ENCODE results near the gene WDR83. TPM values are rescaled to one million over a fixed set of nuclear protein-coding genes. Genes with fewer than 3 reads are reported as not detected.

The WDR83 gene
- total and polyA plus RNA-seq, 8 donors, result 1.4 to 33.4 (median 11.4) TPM

DNA sequence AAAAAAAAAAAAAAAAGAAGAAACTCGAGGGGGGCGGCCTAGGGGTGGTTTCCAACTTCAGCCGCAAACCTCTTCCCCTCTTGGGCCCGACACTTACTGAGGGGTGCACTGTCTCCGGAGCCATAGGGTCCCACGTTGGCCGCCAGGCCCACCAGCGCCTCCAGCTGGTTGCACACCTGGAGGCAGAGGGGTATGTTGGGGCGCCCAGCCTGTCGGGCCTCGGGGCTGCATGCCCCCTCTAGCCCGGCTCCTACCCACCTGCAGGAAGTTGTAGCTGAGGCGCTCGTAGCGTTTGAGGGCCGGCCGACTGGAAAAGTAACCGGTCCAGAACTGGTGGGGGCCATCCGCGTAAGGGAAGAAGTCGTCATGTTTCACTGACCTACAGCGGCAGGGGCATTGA lies 8.6 kb upstream of the WDR83 start:
- DNase-seq, result no peak
- H3K27ac ChIP-seq, result no peak overlapping the region
- 95 to 98% (median 96%) methylated on average over 19 to 22 of the region's 22 CpGs for WGBS, 5 donors
- H3K27me3 ChIP-seq, result no peaks in the 10 kb centered on the region
- intact Hi-C loops (cut with DNase I; ENCODE audit: low total_unique reads), result no loop called here
- TF ChIP-seq POLR2AphosphoS5 (IDR thresholded peaks at IDR 0.05) (no peak), EP300 (IDR thresholded peaks at IDR 0.05) (no peak), POLR2A (IDR thresholded peaks at IDR 0.05) (no peak)
- TF ChIP-seq, protein P1, sequence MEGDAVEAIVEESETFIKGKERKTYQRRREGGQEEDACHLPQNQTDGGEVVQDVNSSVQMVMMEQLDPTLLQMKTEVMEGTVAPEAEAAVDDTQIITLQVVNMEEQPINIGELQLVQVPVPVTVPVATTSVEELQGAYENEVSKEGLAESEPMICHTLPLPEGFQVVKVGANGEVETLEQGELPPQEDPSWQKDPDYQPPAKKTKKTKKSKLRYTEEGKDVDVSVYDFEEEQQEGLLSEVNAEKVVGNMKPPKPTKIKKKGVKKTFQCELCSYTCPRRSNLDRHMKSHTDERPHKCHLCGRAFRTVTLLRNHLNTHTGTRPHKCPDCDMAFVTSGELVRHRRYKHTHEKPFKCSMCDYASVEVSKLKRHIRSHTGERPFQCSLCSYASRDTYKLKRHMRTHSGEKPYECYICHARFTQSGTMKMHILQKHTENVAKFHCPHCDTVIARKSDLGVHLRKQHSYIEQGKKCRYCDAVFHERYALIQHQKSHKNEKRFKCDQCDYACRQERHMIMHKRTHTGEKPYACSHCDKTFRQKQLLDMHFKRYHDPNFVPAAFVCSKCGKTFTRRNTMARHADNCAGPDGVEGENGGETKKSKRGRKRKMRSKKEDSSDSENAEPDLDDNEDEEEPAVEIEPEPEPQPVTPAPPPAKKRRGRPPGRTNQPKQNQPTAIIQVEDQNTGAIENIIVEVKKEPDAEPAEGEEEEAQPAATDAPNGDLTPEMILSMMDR (IDR thresholded peaks at IDR 0.05), result no peak
- H3K4me1 ChIP-seq, result no peaks in the 10 kb centered on the region
- H3K4me3 ChIP-seq, result no peak overlapping the region
- H3K36me3 ChIP-seq, result peaks cover 46 to 96% (median 93%) of the 10 kb centered on the region in 4 donors
- H3K9me3 ChIP-seq, result no peaks in the 10 kb centered on the region

DNA sequence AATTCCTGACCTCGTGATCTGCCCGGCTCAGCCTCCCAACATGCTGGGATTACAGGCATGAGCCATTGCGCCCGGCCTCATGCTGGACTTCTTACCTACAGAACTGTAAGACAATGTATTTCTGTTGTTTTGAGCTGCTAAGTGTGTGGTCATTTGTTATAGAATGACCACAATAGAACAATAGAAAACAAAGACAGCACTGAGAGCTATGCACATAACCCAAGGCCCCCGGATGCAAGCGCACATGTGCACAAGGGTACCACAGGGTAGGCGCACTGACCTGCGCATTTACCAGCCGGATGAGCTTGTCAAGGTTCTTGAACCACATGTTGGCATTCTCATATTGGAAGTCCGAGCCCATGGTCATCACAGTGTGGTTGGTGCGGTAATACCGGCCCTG lies 5.6 kb upstream of the WDR83 start:
- no peak for DNase-seq
- H3K9me3 ChIP-seq, result no peaks in the 10 kb centered on the region
- H3K27me3 ChIP-seq, result no peaks in the 10 kb centered on the region
- H3K27ac ChIP-seq, result no peak overlapping the region
- 93 to 98% (median 97%) methylated on average over 12 of the region's 12 CpGs for WGBS, 5 donors
- H3K36me3 ChIP-seq, result peaks cover 47 to 93% (median 91%) of the 10 kb centered on the region in 4 donors
- TF ChIP-seq POLR2AphosphoS5 (IDR thresholded peaks at IDR 0.05) (no peak), POLR2A (IDR thresholded peaks at IDR 0.05) (no peak), EP300 (IDR thresholded peaks at IDR 0.05) (no peak)
- TF ChIP-seq, protein P1 (IDR thresholded peaks at IDR 0.05), result no peak
- H3K4me3 ChIP-seq, result no peak overlapping the region
- peaks cover 4 to 18% (median 16%) of the 10 kb centered on the region in 4 donors for H3K4me1 ChIP-seq
- intact Hi-C loops (cut with DNase I; ENCODE audit: low total_unique reads), result no loop called here

DNA sequence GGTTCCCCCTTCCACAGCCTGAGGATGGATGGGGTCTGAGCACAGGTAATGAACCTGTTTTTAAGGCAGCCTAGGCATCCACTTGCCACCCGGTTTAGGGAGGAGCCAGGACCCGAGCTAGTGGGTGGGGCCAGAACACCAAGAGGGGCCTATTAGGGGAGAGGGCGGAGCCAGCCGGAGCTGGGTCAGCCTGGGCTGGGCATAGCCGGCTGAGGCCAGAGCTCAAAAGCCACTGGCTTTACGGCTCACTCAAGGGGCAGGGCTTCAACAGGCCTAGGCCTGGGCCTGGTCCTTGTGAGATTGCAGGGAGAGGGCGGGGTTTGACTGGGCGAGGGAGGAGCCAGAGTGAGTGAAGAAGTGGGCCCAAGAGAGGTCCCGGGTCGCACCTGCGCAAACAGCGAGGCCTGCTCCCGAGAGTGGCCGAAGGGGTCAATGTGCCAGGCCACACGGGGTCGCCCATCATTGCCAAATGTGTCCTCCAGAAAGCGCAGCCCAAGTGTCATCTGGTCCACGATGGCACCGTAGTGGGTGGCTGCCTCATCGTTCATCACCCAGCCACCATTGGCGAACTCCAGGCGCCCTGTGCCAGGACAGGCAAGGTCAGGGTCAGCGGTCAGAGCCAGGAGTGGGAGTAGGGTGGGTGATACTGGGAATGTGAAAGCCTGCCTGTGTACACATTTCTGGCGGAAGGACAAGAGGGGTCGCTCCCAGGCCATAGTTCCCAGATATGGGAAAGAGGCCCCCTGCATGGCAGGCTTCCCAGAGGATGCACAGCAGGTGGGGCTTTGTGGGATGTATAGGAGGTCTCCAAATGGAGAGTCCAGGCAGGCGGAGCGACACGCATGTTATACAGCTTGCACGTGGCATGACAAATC lies 2.0 kb upstream of the WDR83 start:
- Histone ChIP-seq H3K4me1 (peaks cover 23 to 46% (median 42%) of the 10 kb centered on the region in 4 donors), H3K27ac (peak overlapping the region in 1 of 5 donors; percentile 83), H3K9me3 (no peaks in the 10 kb centered on the region), H3K4me3 (peak overlapping the region in 1 of 4 donors; percentile 74), H3K27me3 (no peaks in the 10 kb centered on the region), H3K36me3 (peaks cover 34 to 64% (median 58%) of the 10 kb centered on the region in 4 donors)
- TF ChIP-seq POLR2AphosphoS5 (IDR thresholded peaks at IDR 0.05) (no peak), EP300 (IDR thresholded peaks at IDR 0.05) (no peak), POLR2A (IDR thresholded peaks at IDR 0.05) (no peak)
- TF ChIP-seq, protein P1 (IDR thresholded peaks at IDR 0.05), result no peak
- 83 to 89% (median 84%) methylated on average over 25 to 29 of the region's 29 CpGs for WGBS, 5 donors
- no peak for DNase-seq
- intact Hi-C loops (cut with DNase I; ENCODE audit: low total_unique reads), result no loop called here

DNA sequence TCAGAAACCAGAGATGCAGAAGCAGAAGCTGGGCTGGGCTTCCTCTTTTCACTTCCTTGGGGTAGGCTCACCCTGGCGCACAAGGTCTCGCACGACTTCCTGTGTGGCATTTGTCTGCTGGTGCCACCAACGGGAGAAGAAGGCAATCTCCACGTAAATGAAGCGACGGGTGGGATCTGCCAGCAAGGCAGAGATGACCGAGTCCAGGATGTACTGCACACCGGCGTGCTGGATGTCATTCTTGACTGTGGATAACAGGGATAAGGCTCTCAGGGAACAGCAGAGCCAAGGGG lies 1.4 kb upstream of the WDR83 start:
- Histone ChIP-seq H3K36me3 (peaks cover 30 to 58% (median 52%) of the 10 kb centered on the region in 4 donors), H3K4me1 (peaks cover 26 to 52% (median 46%) of the 10 kb centered on the region in 4 donors), H3K9me3 (no peaks in the 10 kb centered on the region), H3K4me3 (peak overlapping the region in 2 of 4 donors; percentile 74 to 84), H3K27ac (peak overlapping the region in 2 of 5 donors; percentile 83 to 87), H3K27me3 (no peaks in the 10 kb centered on the region)
- peak; percentile 47 to 64 for DNase-seq
- intact Hi-C loops (cut with DNase I; ENCODE audit: low total_unique reads), result no loop called here
- WGBS, 5 donors, result 72 to 90% (median 82%) methylated on average over 10 of the region's 10 CpGs
- TF ChIP-seq POLR2AphosphoS5 (IDR thresholded peaks at IDR 0.05) (no peak), EP300 (IDR thresholded peaks at IDR 0.05) (no peak), POLR2A (IDR thresholded peaks at IDR 0.05) (no peak)
- TF ChIP-seq, protein P1 (IDR thresholded peaks at IDR 0.05), result no peak
